Activated T-helper 1 cell treated with anti-CD3 and anti-CD28 coated beads, Interleukin-12 subunit alpha, Interleukin-12 subunit beta, Interleukin-2, Interleukin-4 antibody, amounts not matched to agents 30 ng/mL and 10 ng/mL and 1 ng/mL, durations not matched to agents 14 hours and 24 hours and 36 hours (primary cell): Measurements from ENCODE around the gene POC1A. TPM values are rescaled to one million over a fixed set of nuclear protein-coding genes. Genes with fewer than 3 reads are reported as not detected.
"Not testable (repeated sequence)": the region's sequence is repeated elsewhere in the genome, so short reads cannot be mapped to it uniquely, and the experiment has no call there.

ENCODE experiments used
- DNase-seq: peaks from one replicate; pipeline ENCODE4 v3.0.0; 2021; ENCODE audit warnings: low spot score
- H3K27ac Mint-ChIP-seq: one replicate; pipeline ENCODE4 v1.8.0; 2021; ENCODE audit warnings: mild to moderate bottlenecking, mixed read lengths
- H3K27me3 Mint-ChIP-seq: one replicate; pipeline ENCODE4 v1.8.0; 2022; ENCODE audit warnings: mild to moderate bottlenecking, moderate library complexity, mixed read lengths; ENCODE audit not compliant: insufficient read depth
- H3K36me3 Mint-ChIP-seq: one replicate; pipeline ENCODE4 v1.8.0; 2021; ENCODE audit warnings: low read depth, mixed read lengths
- H3K4me1 Mint-ChIP-seq: one replicate; pipeline ENCODE4 v1.8.0; 2021; ENCODE audit warnings: low read depth, mixed read lengths
- H3K4me3 Mint-ChIP-seq: one replicate; pipeline ENCODE4 v1.8.0; 2021; ENCODE audit warnings: mild to moderate bottlenecking, moderate library complexity, mixed read lengths
- H3K9me3 Mint-ChIP-seq: one replicate; pipeline ENCODE4 v1.8.0; 2021; ENCODE audit warnings: mixed read lengths
- intact Hi-C: fragments of 100-400 bp; cut with micrococcal nuclease; formaldehyde crosslinking; loops from one replicate; pipeline ENCODE4 v1.15.1; 2024
- total RNA-seq: library from RNA; stranded (reverse); gene quantifications from 2 replicates; pipeline ENCODE4 v1.2.3, GENCODE V29; 2022

The POC1A gene
- total RNA-seq, 1 donor from 2014 or later, result 20.3 TPM

GRCh38 chr3:52041118-52041731 lies 113.0 kb downstream of the POC1A start:
- Mint-ChIP-seq H3K4me3 (no peak overlapping the region), H3K4me1 (no peaks in the 10 kb centered on the region), H3K36me3 (no peaks in the 10 kb centered on the region), H3K27ac (no peak overlapping the region), H3K27me3 (peaks cover 3% of the 10 kb centered on the region), H3K9me3 (no peaks in the 10 kb centered on the region)
- intact Hi-C loops, result no loop called here
- no peak for DNase-seq

- no peak for DNase-seq
- Mint-ChIP-seq H3K4me3 (no peak overlapping the region), H3K27me3 (peaks cover 3% of the 10 kb centered on the region), H3K27ac (no peak overlapping the region), H3K36me3 (no peaks in the 10 kb centered on the region), H3K4me1 (no peaks in the 10 kb centered on the region), H3K9me3 (no peaks in the 10 kb centered on the region)
- intact Hi-C loops, result no loop called here
These were observed 113.6 kb downstream of the POC1A start for GRCh38 chr3:52040600-52040999.

- no peak for DNase-seq
- Mint-ChIP-seq H3K9me3 (no peaks in the 10 kb centered on the region), H3K4me3 (no peak overlapping the region), H3K27me3 (peaks cover 3% of the 10 kb centered on the region), H3K4me1 (no peaks in the 10 kb centered on the region), H3K27ac (no peak overlapping the region), H3K36me3 (no peaks in the 10 kb centered on the region)
- intact Hi-C loops, result no loop called here
These were observed 114.4 kb downstream of the POC1A start for GRCh38 chr3:52039846-52040245.

GRCh38 chr3:52039426-52039825 lies 114.8 kb downstream of the POC1A start:
- no peak for DNase-seq
- no peaks in the 10 kb centered on the region for H3K36me3 Mint-ChIP-seq
- no peak overlapping the region for H3K4me3 Mint-ChIP-seq
- no peak overlapping the region for H3K27ac Mint-ChIP-seq
- intact Hi-C loops, result no loop called here
- H3K4me1 Mint-ChIP-seq, result no peaks in the 10 kb centered on the region
- H3K9me3 Mint-ChIP-seq, result no peaks in the 10 kb centered on the region
- peaks cover 3% of the 10 kb centered on the region for H3K27me3 Mint-ChIP-seq

GRCh38 chr3:52038227-52038626 lies 116.0 kb downstream of the POC1A start:
- Mint-ChIP-seq H3K27me3 (peaks cover 2% of the 10 kb centered on the region), H3K36me3 (no peaks in the 10 kb centered on the region), H3K4me1 (no peaks in the 10 kb centered on the region), H3K27ac (no peak overlapping the region), H3K4me3 (no peak overlapping the region), H3K9me3 (no peaks in the 10 kb centered on the region)
- intact Hi-C loops, result no loop called here
- DNase-seq, result no peak

GRCh38 chr3:52037291-52037690 lies 116.9 kb downstream of the POC1A start:
- no peaks in the 10 kb centered on the region for H3K36me3 Mint-ChIP-seq
- peaks cover 2% of the 10 kb centered on the region for H3K27me3 Mint-ChIP-seq
- no peaks in the 10 kb centered on the region for H3K9me3 Mint-ChIP-seq
- DNase-seq, result no peak
- intact Hi-C loops, result no loop called here
- H3K27ac Mint-ChIP-seq, result no peak overlapping the region
- no peak overlapping the region for H3K4me3 Mint-ChIP-seq
- H3K4me1 Mint-ChIP-seq, result no peaks in the 10 kb centered on the region

GRCh38 chr3:52036829-52037228 lies 117.4 kb downstream of the POC1A start:
- no peak overlapping the region for H3K4me3 Mint-ChIP-seq
- intact Hi-C loops, result no loop called here
- H3K4me1 Mint-ChIP-seq, result no peaks in the 10 kb centered on the region
- H3K36me3 Mint-ChIP-seq, result no peaks in the 10 kb centered on the region
- peaks cover 2% of the 10 kb centered on the region for H3K27me3 Mint-ChIP-seq
- DNase-seq, result no peak
- no peaks in the 10 kb centered on the region for H3K9me3 Mint-ChIP-seq
- no peak overlapping the region for H3K27ac Mint-ChIP-seq

GRCh38 chr3:52036222-52036694 lies 118.0 kb downstream of the POC1A start:
- intact Hi-C loops, result no loop called here
- no peak overlapping the region for H3K27ac Mint-ChIP-seq

GRCh38 chr3:52034651-52035050 lies 119.6 kb downstream of the POC1A start:
- intact Hi-C loops, result no loop called here
- H3K9me3 Mint-ChIP-seq, result no peaks in the 10 kb centered on the region
- H3K27me3 Mint-ChIP-seq, result peaks cover 2% of the 10 kb centered on the region
- H3K36me3 Mint-ChIP-seq, result no peaks in the 10 kb centered on the region
- H3K4me1 Mint-ChIP-seq, result no peaks in the 10 kb centered on the region
- H3K4me3 Mint-ChIP-seq, result no peak overlapping the region
- no peak for DNase-seq
- H3K27ac Mint-ChIP-seq, result no peak overlapping the region

More at GRCh38 chr3:52036222-52036694, 118.0 kb downstream of the POC1A start:
- Mint-ChIP-seq H3K27me3 (peaks cover 2% of the 10 kb centered on the region), H3K36me3 (no peaks in the 10 kb centered on the region), H3K9me3 (no peaks in the 10 kb centered on the region), H3K4me1 (no peaks in the 10 kb centered on the region), H3K4me3 (no peak overlapping the region)
- DNase-seq, result no peak

GRCh38 chr3:52034212-52034611 lies 120.0 kb downstream of the POC1A start:
- Mint-ChIP-seq H3K4me3 (no peak overlapping the region), H3K4me1 (no peaks in the 10 kb centered on the region), H3K27ac (peak overlapping the region; percentile 31), H3K9me3 (no peaks in the 10 kb centered on the region), H3K36me3 (no peaks in the 10 kb centered on the region), H3K27me3 (no peaks in the 10 kb centered on the region)
- no peak for DNase-seq
- intact Hi-C loops, result no loop called here

- H3K36me3 Mint-ChIP-seq, intact Hi-C loops, H3K9me3 Mint-ChIP-seq, H3K4me1 Mint-ChIP-seq, H3K27ac Mint-ChIP-seq, DNase-seq, H3K27me3 Mint-ChIP-seq, H3K4me3 Mint-ChIP-seq: not testable (repeated sequence)
These were observed 120.5 kb downstream of the POC1A start for GRCh38 chr3:52033748-52034147.

- no peaks in the 10 kb centered on the region for H3K27me3 Mint-ChIP-seq
- no peaks in the 10 kb centered on the region for H3K36me3 Mint-ChIP-seq
- no peaks in the 10 kb centered on the region for H3K4me1 Mint-ChIP-seq
- no peak overlapping the region for H3K27ac Mint-ChIP-seq
- H3K9me3 Mint-ChIP-seq, result no peaks in the 10 kb centered on the region
- intact Hi-C loops, result no loop called here
- H3K4me3 Mint-ChIP-seq, result no peak overlapping the region
- no peak for DNase-seq
These were observed 121.4 kb downstream of the POC1A start for GRCh38 chr3:52032702-52033408.

- H3K27ac Mint-ChIP-seq, result no peak overlapping the region
- H3K27me3 Mint-ChIP-seq, result no peaks in the 10 kb centered on the region
- no peaks in the 10 kb centered on the region for H3K9me3 Mint-ChIP-seq
- H3K4me1 Mint-ChIP-seq, result no peaks in the 10 kb centered on the region
- intact Hi-C loops, result no loop called here
- DNase-seq, result no peak
- H3K36me3 Mint-ChIP-seq, result no peaks in the 10 kb centered on the region
- H3K4me3 Mint-ChIP-seq, result no peak overlapping the region
These were observed 122.3 kb downstream of the POC1A start for GRCh38 chr3:52031896-52032295.
